Activated CD8-positive, alpha-beta T cell treated with anti-CD3 and anti-CD28 coated beads for 36 hours (primary cell): Measurements from ENCODE around the gene RXRA. TPM values are rescaled to one million over a fixed set of nuclear protein-coding genes. Genes with fewer than 3 reads are reported as not detected.

ENCODE experiments used
- ATAC-seq: fragments of 200-7000 bp; cut with Tn5 transposase; one replicate; pipeline ENCODE4 v1.10.0; 2021; ENCODE audit warnings: mild to moderate bottlenecking, moderate library complexity
- CTCF ChIA-PET: fragments of 350-600 bp; sonication (Branson Sonifier 250); formaldehyde crosslinking; loops from one replicate; lab custom pipeline; 2021; ENCODE audit warnings: antibody characterized with exemption; lab: Charles Lee
- POLR2A ChIA-PET: fragments of 350-600 bp; sonication (Branson Sonifier 250); formaldehyde crosslinking; loops from one replicate; lab custom pipeline; 2021; ENCODE audit warnings: antibody characterized with exemption; lab: Charles Lee
- DNase-seq: peaks from one replicate; pipeline ENCODE4 v3.0.0-alpha.2; 2020
- H3K27ac Mint-ChIP-seq: one replicate; pipeline ENCODE4 v1.8.0; 2021; ENCODE audit warnings: mild to moderate bottlenecking, mixed read lengths
- H3K27me3 Mint-ChIP-seq: one replicate; pipeline ENCODE4 v1.8.0; 2021; ENCODE audit warnings: mixed read lengths
- H3K36me3 Mint-ChIP-seq: one replicate; pipeline ENCODE4 v1.8.0; 2021; ENCODE audit warnings: low read depth, mixed read lengths
- H3K4me1 Mint-ChIP-seq: one replicate; pipeline ENCODE4 v1.8.0; 2021; ENCODE audit warnings: low read depth, mixed read lengths
- H3K4me3 Mint-ChIP-seq: one replicate; pipeline ENCODE4 v1.8.0; 2021; ENCODE audit warnings: mild to moderate bottlenecking, moderate library complexity, mixed read lengths
- H3K9me3 Mint-ChIP-seq: one replicate; pipeline ENCODE4 v1.8.0; 2021; ENCODE audit warnings: mixed read lengths
- CTCF ChIP-seq: fragments of 200-600 bp; IDR thresholded peaks from one replicate; pipeline ENCODE4 v1.8.0; 2022; ENCODE audit warnings: antibody characterized with exemption, mild to moderate bottlenecking
- intact Hi-C: fragments of 100-400 bp; cut with micrococcal nuclease; formaldehyde crosslinking; loops from one replicate; pipeline ENCODE4 v1.10.0; 2022
- total RNA-seq, 2 experiments: library from RNA; stranded (reverse); gene quantifications; one replicate each; pipeline ENCODE4 v1.2.3, GENCODE V29; 2021

Gene RXRA
- total RNA-seq, 2 experiments from 2014 or later = 23.2 to 23.8 TPM

- Mint-ChIP-seq H3K4me1 (peaks cover 35% of the 10 kb centered on the region), H3K9me3 (no peaks in the 10 kb centered on the region), H3K27ac (no peak overlapping the region), H3K27me3 (peaks cover 1% of the 10 kb centered on the region), H3K36me3 (no peaks in the 10 kb centered on the region), H3K4me3 (no peak overlapping the region)
- ATAC-seq (no peak), DNase-seq (no peak)
- no peak for TF ChIP-seq CTCF
- POLR2A ChIA-PET = interaction anchor here (0.6 to 0.9 kb wide), 2 partner anchors 12 to 27 kb away, joined by 3 read pairs; no protein-coding TSS in a partner anchor
- intact Hi-C loops = no loop called here
- CTCF ChIA-PET = interaction anchor here (1.7 to 1.9 kb wide), 2 partner anchors 35 to 41 kb away, joined by 5 to 8 read pairs; no protein-coding TSS in a partner anchor
These were observed 82.1 kb downstream of the RXRA start for GRCh38 chr9:134408389-134408788.

- Mint-ChIP-seq H3K36me3 (no peaks in the 10 kb centered on the region), H3K9me3 (no peaks in the 10 kb centered on the region), H3K27me3 (peaks cover 1% of the 10 kb centered on the region), H3K4me3 (no peak overlapping the region), H3K27ac (no peak overlapping the region), H3K4me1 (peaks cover 27% of the 10 kb centered on the region)
- ChIA-PET POLR2A (interaction anchor here (0.9 kb wide), 1 partner anchor 13 kb away, joined by 3 read pairs; no protein-coding TSS in a partner anchor), CTCF (no interaction called here)
- ATAC-seq (no peak), DNase-seq (no peak)
- TF ChIP-seq CTCF = no peak
- intact Hi-C loops = no loop called here
These were observed 82.9 kb downstream of the RXRA start for GRCh38 chr9:134408939-134409737.

- POLR2A ChIA-PET = no interaction called here
- peaks cover 20% of the 10 kb centered on the region for H3K4me1 Mint-ChIP-seq
- intact Hi-C loops = no loop called here
These were observed 84.0 kb downstream of the RXRA start for GRCh38 chr9:134410071-134410834.

GRCh38 chr9:134410835-134411217, 84.6 kb downstream of the RXRA start:
- no peak for TF ChIP-seq CTCF
- DNase-seq (no peak), ATAC-seq (no peak)
- H3K27ac Mint-ChIP-seq = no peak overlapping the region
- no peaks in the 10 kb centered on the region for H3K27me3 Mint-ChIP-seq
- ChIA-PET POLR2A (no interaction called here), CTCF (interaction anchor here (1.0 to 1.2 kb wide), 2 partner anchors 11 to 20 kb away, joined by 3 to 4 read pairs; no protein-coding TSS in a partner anchor)
- no peak overlapping the region for H3K4me3 Mint-ChIP-seq
- no peaks in the 10 kb centered on the region for H3K9me3 Mint-ChIP-seq
- intact Hi-C loops = no loop called here
- no peaks in the 10 kb centered on the region for H3K36me3 Mint-ChIP-seq
- peaks cover 17% of the 10 kb centered on the region for H3K4me1 Mint-ChIP-seq

More at GRCh38 chr9:134410071-134410834, 84.0 kb downstream of the RXRA start:
- peaks cover 1% of the 10 kb centered on the region for H3K27me3 Mint-ChIP-seq
- H3K4me3 Mint-ChIP-seq = no peak overlapping the region
- DNase-seq (no peak), ATAC-seq (no peak)
- CTCF ChIA-PET = interaction anchor here (1.0 to 1.2 kb wide), 2 partner anchors 10 to 20 kb away, joined by 3 to 4 read pairs; no protein-coding TSS in a partner anchor
- TF ChIP-seq CTCF = no peak
- no peaks in the 10 kb centered on the region for H3K36me3 Mint-ChIP-seq
- H3K9me3 Mint-ChIP-seq = no peaks in the 10 kb centered on the region
- H3K27ac Mint-ChIP-seq = no peak overlapping the region
